NCI-H82 (cell line): Measurements from ENCODE around the gene POLR3C.
"Not testable (repeated sequence)": the region's sequence is repeated elsewhere in the genome, so short reads cannot be mapped to it uniquely, and the experiment has no call there.

ENCODE experiments used
- DNase-seq: peaks from one replicate; lab custom pipeline; 2025; lab: John Stamatoyannopoulos, UW

POLR3C gene

DNA sequence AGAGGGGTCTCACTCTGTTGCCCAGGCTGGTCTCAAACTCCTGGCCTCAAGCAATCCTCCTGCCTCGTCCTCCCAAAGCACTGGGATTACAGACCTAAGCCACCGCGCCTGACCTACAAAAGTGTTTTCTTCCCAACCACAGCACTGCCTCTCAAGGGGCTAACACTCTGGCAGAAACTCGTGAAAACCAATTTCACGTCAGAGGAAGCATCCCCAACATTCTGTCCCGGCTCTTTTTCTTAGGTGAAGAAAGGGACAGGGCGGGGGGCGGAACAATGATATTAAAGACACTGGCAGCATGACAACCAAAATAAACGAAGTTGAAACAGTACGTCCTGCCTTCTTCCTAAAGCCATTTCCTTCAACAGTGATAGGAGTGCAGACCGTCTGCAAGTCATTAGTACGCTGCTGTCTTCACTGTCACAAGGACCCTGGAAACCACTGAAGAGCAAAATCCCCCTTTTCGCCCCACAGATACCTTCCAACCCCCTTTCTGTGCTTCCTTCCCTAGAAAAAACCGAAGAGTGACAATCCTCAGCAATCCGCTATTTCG is 1.1 kb upstream of the POLR3C start:
- not testable (repeated sequence) for DNase-seq

DNA sequence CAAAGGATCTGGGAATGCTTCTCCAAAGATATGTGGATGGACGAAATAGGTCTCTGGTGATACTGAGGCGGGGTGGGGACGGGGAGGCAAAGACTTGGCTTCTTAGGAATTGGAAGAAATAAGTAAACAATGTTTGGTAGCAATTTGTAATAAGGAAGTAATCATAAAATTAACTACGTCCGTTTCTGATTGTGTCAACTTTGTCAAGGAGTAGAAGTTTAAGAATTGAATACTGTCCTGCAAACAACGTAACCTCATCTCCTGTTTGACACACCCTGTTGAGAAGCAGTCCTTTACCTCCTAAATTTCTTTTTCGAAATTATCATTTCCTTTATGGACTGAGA is 471 bp downstream of the POLR3C start:
- no peak for DNase-seq

DNA sequence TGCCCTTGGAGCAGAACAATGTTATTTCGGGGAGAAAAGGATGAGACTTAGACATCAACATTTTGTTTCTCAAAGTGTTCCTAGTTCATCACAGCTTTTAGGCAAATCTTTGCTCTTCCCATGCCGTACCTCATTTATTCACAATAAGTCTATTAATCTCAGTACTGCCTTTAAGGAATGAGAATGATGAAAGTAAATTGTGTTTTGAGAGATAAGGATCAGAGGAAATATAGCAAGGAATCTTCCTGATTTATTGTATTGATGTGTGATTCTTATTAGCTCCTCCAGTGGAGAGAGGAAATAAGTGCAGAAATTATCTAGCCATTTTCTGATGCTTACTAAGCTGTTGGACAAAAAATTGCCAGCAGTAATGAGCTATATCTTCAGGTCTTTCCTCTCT is 2.0 kb downstream of the POLR3C start:
- DNase-seq = no peak

DNA sequence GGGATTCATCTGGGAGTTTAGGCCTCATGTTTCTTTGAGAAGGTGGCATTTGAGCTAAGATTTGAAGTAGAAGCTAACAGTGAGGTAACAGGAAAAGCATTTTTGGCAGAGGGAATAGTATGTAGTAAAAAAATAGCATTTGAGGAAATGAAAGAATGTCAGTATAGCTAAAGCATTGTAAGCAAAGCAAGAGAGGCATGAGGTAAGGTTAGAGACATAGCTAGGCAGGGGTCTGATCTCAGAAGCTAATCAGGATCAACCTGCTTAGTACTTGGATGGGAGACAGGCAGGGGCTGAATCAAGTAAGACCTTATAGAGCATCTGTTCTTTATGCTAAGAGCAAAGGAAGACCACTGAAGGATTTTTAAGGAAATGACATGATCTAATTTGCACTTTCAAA is 4.0 kb downstream of the POLR3C start:
- no peak for DNase-seq

GRCh38 chr1:145828367-145829026 is 4.5 kb downstream of the POLR3C start:
- no peak for DNase-seq

DNA sequence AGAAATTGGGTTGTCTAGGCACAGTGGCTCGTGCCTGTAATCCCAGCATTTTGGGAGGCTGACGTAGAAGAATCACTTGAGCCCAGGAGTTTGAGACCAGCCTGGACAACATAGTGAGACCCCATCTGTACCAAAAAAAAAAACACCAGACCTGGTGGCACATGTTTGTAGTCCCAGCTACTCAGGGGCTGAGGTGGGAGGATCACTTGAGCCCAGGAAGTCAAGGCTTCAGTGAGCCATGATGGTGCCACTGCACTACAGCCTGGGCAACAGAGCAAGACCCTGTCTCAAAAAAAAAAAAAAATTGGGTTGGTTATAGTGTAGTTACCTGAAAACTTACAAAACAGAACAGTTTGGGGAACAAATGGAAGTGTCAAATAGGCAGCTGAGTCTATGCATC is 6.8 kb downstream of the POLR3C start:
- DNase-seq = not testable (repeated sequence)

DNA sequence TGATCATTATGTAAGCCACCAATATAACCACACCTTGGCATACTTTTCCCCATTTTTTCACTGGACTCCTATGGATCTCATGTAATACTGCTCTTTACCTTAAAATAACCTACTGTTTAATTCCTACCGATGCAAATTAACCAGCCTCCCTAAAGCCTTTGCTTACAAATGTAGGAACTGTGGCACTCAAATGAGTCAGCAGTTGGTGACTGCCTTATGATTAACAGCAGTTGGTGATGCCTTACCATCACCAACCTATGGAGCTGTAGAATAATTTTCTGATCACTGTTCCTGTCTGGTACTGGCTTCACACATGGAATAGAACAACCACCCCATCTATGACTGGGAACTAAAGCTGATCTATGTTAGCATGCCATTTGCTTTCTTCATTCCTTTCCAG is 13.7 kb downstream of the POLR3C start:
- DNase-seq = no peak

- no peak for DNase-seq
Observed at GRCh38 chr1:145843031-145843430, 19.0 kb downstream of the POLR3C start.

GRCh38 chr1:145845144-145845513 is 21.1 kb downstream of the POLR3C start:
- DNase-seq = no peak

GRCh38 chr1:145845514-145846161 is 21.6 kb downstream of the POLR3C start, which contains the start of gene NUDT17:
NUDT17 (plus strand) TSS chr1:145845630; CDS start chr1:145845641, 11 bp downstream.
- DNase-seq = peak; percentile 91

GRCh38 chr1:145846201-145846612 is 22.2 kb downstream of the POLR3C start:
- DNase-seq = peak; percentile 55

DNA sequence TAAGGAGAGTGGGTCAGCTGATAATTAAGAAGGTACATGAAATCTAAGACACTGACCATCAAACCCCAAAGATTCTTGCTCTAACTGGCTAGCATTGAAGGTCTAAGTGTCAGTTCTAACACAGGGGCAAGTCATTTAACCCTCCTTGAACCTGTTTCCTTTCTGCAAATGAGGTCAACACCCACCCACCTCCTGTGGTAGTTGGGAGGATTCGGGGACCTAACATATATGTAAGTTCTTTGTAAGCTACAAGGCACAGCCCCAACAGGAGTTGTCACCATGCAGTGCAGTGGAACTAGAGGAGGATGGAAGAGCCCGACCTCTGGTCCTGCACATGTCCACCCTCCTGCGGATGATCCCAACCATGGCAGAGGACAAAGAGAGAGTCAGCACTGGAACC is 23.8 kb downstream of the POLR3C start:
- no peak for DNase-seq

- no peak for DNase-seq
Observed at GRCh38 chr1:145849356-145850160, 25.6 kb downstream of the POLR3C start.

- peak; percentile 42 for DNase-seq
Observed at GRCh38 chr1:145855426-145855948, 31.5 kb downstream of the POLR3C start.

DNA sequence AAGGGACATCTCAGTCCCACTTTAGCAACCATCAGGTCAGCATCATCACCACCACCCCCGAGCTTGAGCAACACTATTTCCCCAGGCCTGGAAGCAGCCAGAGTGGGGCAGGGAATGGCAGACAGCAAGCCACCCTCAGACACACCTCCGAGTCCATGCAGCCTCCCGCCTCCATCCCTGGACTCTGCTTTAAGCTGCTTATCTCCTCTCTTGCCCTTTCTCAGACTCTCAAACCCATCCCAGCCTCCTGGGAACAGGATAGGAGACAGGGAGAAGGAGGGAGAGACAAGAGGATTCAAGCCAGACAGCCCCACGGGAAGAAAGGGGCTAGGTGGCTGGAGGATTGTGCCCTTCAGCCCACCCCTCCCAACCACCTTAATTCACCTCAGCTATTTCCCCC is 33.2 kb downstream of the POLR3C start:
- peak; percentile 64 for DNase-seq

DNA sequence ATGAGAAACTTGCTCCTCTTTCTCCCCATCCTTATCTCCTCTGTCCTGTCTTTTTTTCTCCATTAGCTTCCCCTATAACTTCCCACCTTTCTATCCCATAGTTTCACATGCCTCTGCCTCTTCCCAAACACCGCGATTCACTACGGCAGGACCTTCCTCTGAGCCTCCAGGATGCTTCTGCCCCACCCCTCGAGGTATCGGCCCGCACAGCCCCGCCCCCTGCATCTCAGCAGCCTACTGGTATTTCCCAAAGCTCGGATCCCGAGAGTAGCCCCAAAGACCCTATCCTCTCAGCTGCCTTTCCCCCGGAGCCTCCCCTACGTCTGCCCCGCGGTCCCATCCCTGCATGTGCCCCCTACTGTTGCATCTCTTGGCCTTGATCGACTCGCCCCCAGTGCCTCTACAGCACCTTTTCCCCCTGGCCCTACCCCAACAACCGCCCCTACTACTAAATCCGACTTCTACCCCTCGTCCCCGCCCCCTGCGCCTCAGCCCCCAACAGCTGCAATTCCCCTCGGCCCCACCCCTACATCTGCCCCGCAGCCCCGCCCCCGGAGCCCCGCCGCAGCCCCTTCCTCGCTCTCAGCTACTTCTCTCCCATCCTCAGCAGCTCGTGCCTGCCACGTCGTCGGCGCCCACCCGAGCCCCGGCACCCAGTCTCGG is 34.4 kb downstream of the POLR3C start:
- DNase-seq = peak; percentile 93

- DNase-seq = peak; percentile 98
Observed at GRCh38 chr1:145858901-145859490, 35.0 kb downstream of the POLR3C start, which contains the start of gene PIAS3. PIAS3 (minus strand) TSS chr1:145859081; CDS start chr1:145858990, 91 bp downstream.

GRCh38 chr1:145859491-145860023 is 35.6 kb downstream of the POLR3C start:
- peak; percentile 97 for DNase-seq

DNA sequence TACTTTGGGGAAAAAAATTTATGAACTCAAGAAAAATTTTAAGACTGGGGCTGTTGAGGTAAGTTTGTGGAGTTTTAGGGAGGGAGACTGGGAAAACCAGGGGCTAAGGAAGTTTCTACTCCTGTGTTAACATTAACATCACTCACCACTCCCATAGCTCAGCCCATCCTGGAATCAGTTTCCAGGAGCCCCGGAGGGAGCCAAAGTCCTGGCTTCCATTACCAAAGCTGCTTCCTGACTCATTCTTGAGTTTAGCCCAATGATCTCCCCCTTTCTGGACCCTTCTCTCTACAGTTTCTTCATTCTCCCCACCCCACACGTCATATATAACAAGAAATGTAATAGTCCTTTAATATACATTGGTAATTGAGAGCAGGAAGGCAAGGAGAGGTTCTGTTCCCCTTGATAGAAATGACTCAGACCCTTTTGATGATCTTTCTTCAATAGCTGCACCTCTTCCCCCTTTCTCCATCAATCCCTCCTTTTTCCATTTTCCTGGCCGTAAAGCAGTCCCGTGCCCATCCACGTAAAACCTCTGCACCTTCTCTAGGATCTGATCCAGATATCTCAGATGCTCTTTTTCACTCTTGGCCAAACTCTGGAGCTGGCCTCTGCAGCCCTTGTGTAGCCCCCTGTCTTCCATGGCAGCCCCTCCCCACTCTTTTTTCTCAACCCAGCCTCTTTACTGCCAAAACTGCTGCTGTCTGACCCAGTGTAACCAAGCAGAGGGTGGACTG is 39.5 kb downstream of the POLR3C start:
- DNase-seq = no peak

- no peak for DNase-seq
Observed at GRCh38 chr1:145868232-145868631, 44.2 kb downstream of the POLR3C start.
